RPMI8226 (cell line): ENCODE data around the gene RAB29.

Source experiments
- DNase-seq: peaks from one replicate; pipeline ENCODE4 v3.0.0-alpha.2; 2015

The RAB29 gene

DNA sequence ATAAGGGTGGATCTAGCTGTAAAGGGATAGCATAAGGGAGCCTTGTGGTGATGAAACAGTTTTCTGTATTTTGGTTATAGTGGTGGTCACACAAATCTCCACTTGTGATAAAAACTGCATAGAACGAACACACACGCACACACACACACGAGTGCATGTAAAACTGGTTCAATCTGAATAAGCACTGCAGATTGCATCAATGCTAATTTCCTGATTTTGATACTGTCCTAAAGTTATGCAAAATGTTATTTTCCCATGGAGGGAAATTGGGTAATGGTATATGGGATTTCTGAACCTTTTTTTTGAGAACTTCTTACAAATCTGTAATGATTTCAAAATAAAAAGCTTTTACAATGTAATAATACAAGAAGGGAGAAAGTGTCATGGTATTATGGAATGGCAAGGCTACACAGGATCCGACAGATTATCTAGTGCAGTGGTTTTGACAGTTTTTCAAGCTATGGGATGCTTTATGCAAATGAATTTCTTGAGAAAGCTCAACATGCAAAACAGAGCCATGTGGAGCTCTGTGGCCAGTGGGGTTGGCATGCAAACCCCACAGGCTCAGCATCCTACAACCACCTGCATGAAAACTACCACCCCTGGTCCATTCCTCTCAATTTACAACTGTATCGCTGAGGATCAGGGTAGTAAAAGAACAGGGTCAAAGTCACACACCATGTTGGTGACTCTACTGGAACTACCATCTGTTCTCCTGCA, 18.9 kb upstream of the RAB29 start:
- DNase-seq: no peak

DNA sequence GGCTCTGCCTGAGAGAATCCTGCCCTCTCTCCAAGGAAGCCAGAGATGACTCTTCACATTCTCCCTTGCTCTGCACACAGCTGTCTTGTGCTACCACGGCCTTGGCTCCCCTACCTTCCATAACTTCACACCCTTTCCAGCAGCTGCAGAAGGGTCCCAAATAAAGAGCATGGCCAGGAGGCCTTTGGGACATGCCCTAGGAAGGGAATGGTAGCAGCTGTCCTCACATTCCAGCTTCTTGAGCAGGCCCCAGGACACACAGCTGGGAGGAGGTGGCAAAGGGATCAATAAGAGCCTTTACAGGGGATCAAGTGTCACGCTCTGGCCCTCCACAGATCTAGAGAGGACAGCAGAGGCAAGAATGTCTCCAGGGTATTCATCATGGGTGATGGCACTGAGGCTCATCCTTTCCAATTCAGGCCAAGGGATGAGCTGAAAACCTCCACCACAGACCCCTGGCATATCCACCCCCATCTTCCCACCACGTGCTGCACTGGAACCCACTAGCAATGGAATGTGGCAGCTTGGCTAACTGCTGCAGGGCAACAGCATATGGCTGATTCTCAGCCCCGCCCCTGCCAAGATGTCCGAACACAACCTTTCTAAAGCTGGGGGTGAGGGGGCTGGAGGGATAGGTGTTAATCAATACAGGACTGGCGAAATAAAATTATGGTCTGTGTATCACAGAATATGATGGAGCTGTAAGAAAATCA, 17.8 kb upstream of the RAB29 start:
- DNase-seq: no peak

DNA sequence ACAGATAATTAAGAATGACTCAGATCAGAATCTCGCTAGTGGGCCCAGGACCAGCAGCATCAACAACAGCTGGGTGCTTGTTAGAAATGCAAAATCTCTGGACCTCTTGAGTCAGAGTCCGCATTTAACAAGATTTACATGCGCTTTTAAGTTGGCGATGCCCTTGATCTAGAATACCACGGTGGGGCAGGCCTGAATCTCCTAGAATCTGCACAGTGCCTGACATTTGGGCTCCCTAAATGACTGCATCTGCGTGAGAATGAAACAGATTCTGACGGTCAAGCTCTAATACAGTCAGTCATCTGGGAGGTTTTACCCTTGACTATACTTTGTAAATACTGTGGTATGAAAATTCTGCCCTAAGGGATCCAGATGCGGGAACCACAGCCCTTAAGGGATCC, 17.2 kb upstream of the RAB29 start:
- DNase-seq: no peak

DNA sequence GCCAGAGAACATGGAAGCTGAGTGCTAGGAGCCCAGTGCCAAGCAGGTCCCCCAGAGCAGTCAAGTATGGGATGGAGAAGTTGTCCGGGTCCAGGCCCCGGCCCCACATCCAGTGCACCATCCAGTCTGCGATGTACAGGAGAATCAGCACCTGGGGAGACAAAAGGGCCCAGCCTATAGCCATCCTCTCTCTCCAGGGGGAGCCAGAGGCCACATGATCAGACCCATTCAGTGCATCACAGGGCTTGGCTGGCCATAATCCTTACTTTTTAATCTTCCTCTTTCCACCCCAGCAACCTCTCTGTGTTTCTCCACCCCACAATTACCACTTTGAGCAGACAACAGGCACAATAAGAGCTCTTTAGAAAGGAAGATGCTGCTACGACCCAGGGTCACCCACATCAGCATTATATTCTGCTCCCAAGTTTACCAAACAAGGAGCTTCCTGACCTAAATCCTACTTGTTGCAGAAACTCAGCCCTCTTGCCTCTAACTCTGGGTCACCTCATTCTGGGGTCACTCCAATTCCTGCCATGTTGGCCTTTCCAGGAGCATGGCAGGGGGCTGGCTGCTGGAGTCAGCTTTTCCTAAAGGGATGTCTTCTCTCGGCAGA, 16.4 kb upstream of the RAB29 start:
- DNase-seq: peak; percentile 72

DNA sequence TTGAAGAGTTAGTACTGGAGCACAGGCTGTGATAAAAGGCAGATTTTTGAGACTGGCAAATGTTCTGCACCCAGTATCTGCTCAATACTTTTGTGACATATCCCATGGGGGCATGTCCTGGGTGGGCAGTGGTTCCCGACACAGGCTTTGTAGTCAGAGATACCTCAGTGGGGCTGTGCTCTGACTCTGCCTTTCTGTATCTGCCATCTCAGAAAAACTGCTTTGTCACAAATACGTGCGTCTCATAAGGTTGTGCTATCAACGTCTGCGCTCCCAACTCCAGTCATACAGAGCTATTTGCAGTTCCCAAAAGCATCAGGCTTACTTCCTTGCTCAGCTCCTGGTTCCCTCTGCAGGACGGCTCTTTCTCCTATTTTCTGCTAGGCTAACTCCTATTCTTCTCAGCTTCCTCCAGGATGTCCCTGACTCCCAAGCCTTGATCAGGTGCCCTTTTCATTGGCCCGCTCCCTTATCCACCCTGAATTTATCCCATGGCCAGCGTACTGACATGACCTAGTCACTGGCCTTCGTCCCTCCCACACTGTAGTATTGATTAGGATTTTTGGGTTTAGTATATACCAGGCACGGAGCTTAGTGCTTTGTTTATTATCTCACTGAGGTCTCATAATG, 12.1 kb upstream of the RAB29 start:
- DNase-seq: no peak

DNA sequence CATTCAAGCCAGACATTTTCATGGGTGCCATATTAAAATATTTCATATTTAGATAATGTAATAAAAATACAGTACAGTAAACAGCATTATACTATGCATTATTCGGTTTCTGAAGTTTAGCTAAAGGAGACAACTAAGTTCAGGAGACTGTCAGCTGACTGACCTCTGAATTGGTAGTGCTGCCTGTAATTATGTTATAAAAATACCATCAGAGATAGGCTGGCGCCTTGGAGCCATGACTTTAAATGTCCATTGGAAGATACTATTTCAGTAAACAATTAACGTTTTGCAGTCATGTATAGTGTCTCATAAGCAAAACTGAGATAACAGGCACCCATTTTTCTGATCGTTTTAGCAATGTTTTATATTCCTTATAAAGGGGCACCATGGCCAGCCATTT, 11.3 kb upstream of the RAB29 start:
- DNase-seq: no peak

DNA sequence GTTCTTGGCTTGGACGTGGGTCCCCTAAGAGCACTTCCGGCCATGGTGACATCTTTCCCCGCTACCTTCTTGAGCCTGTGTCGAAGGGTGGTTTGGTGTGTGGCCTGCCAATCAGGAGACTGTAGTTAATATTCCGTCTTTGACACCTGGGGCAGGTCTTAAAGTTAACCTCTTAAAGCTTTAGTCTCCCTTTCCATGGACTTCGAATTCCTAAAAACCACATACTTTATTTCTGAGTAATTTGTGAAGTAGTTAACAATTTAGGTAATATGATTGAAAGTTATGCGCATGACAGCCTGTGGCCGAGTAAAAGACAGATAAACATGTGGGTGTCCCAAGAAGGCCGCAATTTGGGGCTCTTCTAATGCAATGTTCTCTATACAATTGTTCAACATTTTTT, 10.2 kb upstream of the RAB29 start:
- DNase-seq: no peak

DNA sequence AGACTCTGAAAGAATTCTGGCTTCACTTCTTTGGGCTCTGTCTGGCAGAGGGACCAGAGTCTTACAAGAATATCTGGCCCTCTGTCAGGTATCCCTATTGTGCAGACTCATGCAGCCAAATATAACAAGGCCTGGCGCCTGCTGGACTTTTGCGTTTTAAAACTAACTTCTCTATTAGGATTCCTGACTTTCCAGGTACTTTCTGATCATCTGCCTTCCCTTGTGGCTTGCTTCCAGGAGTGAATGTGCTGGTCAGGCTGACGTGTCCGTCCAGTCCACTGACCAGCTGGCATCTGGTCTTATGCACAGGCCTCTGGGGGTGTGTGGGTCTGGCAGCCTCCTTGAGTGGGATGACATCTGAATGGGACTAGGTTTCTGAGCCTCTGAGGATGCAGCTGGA, 8.6 kb upstream of the RAB29 start:
- DNase-seq: no peak

DNA sequence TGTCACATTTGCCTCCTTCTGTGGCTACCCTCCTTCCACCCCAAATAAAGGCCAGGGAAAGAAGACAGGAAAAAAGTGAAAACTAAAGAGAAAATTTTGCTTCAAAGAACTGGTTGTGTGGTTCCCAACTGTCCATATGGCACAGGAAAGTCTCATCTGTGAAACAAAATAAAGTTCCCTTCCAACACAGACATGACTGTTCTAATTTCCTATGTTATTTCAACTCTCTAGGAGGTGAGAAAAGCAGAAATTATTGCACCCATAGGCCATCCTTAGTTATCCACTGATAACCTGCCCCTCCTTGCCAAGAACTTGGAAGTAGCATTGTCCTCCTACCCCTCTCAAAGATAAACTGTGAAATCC, 8.1 kb upstream of the RAB29 start:
- DNase-seq: no peak

DNA sequence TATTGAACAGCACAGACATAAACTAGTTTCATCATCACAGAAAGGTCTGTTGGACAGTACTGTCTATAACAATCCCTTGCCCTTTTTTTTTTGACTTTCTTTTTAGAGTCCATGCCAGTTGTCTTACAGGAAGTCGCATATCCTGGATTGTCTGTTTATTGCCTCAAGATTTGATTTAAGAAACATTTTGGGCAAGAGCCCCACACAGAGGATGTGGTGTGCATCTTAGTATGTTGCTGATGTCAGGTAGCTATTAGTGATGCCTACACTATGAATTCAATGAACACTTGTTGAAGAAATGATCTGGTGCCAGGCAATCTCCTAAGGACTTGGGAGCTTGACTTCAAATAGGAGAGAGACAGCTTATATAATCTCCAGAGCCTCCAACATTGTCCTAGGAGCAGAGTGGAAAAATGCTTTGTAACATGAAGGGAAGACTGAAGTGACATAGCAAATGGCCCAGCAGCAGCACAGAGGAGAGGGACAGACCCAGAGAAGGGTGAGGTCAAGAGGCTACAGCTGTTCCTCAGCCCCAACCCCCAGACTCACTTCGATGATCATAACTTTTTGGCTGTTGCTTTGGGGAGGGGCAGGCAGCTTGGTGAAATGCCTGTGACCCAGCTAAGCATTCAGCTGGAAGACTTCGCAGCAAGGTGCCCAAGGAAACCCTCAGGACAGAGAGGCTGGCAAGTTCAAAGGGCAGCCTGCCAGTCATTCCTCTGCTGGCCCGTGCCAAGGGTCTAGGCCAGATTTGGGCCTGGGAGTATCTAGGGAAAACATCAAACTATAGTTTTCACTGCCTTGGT, 7.5 kb upstream of the RAB29 start:
- no peak for DNase-seq

DNA sequence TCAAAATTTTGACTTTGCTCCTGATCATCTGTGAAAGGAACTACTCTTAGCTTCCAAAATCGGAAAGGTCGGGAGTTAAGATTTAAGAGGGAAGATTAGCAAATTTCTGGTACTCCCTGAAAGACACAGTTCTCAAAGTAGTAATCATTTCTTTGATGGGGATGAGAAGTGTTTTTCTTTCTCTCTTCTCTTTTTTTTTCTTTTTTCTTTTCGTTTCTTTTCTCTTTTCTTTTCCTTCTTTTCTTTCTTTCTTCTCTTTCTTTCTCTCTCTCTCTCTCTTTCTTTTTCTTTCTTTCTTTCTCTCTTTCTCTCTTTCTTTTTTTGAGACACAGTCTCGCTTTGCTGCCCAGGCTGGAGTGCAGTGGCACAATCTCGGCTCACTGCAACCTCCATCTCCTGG, 5.1 kb upstream of the RAB29 start:
- DNase-seq: no peak

DNA sequence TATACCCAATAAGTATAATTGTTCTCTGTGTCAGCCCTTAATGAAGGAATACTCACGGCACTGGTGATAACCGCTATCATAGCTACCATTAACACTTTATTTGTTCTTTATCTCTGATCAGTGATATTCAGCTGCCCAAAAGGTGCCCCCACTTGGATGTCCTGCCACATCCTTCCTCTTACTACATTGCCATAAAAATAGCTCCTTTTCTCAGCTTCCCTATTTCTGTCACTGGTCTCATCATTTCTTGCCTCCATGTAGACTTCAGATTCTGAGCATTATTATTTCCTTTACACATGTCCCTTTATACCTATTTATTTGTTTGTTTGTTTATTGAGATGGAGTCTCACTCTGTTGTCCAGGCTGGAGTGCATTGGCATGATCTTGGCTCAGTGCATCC, 2.7 kb upstream of the RAB29 start:
- no peak for DNase-seq

DNA sequence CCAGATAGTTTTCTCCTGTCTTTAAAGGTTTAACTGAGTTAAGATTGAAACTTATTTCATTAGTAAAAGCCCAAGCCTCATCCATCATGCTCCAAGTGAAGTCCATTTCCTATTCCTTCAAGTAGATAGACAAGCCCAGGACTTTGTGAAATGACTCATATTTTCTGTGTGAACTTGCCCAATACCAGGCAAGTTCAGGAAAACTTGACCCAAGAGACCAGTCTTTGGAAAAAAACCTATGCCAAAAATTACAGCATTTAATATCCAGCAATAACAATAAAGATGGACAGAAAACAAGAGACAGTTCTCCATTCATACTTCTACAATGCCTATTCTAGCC, 405 bp upstream of the RAB29 start:
- no peak for DNase-seq

DNA sequence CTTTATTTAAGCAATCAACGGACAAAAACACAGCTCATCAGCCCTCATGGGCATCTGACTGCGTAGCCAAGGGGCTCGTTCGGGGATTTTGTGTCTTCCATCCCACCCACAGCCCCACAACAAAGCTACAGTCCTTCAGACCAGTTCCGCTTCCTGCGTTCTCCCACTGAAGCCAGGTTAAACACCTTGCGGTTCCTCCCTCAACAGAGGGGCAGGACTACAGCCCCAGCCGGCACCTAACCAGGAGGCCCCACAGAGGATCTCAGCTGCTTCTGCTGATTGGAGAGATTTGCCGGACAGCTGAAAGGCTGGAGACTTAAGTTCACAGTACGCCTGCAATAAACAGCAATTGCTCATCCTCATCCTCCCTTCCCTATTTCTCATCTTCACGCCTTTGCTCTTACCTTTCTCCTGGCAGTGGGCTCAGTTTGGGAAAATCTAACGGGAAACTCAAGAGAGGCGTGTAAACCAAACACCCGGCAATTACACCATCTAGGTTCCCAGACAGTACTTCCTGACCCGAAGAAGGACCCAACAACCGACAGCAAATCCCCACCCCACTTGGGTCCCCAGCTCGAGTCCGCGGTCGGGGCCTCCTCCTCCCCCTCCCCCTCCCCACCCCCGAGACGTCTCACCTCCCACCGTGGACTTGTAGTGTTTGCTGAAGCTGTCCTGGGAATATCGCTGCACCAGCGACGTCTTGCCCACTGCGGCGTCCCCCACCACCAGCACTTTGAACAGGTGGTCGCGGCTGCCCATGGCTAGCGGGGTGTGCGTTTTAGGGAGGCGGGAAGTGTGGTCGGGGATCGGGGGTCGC, 876 bp downstream of the RAB29 start:
- DNase-seq: peak; percentile 50

DNA sequence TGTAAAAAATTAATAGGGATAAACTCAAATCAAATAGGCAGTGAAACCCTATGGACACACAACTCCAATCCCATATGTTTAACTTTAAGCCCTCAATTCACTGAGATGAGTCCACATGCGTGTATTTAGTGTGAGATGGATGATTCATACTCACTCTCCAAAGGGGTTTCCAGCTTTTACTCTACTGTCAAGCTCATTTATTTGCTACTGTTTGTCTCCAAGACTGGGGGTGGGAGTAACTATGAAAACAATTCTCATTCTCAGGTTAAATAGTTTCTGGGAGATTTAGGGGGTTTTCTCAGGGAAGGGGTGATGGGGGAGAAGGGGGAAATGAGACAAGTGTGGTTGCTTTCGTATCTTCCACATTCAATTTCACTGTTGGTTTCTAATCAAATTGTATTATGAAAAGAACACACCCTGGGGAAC, 2.7 kb downstream of the RAB29 start:
- DNase-seq: no peak

DNA sequence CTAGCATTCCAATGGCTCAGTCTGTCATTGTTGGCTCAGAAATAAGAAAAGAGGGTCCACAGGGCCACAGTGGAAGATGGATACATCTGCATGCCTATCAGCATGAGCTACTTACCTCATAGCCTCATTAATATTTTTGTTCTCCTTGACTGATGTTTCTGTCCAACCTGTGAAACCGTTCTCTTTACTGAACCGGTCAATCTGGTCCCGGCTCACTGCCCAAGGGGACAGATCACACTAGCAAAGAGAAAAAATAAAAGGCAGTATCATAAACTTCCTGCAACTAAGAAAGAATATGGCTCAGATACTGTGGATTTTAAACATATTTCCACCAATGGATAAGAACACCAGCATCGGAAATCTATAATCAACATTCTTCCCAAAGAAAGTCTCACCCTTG, 4.7 kb downstream of the RAB29 start:
- no peak for DNase-seq

DNA sequence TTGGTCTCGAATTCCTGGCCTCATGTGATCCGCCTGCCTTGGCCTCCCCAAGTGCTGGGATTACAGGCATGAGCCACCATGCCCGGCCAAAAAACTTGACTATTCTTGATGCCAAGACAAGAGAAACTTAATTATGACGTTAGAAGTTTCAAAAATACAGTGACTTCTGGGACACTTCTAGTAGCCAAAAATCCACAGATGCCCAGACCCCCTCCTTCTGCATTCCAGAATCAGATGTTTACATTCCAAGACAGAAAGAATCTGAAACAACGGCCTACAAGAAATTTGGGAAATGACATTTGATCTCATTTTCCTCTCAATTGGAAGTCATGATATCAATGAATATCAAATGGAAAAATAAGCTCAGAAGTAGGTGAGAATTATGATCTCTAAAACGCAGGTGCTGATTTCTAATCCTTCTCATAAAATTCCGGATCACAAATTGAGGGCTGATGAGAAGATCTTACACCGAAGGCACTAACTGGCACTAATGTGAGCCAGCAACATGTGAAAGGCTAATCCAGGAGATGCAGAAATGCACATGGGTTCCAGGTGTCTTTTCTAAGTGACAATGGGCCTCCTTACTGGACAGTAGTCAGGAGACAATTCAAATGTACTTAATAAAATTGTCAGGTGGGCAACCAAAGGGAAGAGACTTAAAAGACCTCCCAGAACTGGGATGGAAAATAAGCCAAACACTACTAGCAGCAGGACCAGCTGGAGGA, 5.5 kb downstream of the RAB29 start:
- no peak for DNase-seq

DNA sequence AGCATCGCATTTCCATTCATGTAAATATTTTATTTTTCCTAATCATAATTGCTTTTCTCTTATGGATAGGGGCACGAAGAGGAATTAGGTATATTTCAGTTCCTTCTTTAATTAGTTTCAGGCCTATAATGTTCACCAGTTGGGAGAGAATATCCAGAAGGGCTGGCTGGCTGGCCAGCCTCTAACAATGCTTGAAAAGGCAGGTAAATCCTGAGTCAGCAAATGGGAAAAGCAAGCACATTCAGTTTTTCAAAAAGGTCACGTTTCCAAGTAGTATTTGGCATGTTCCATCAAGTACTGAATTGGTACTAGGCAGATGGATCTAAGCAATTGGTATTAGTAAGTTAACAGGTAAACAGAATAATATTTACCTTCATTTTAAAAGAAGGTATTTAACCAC, 8.0 kb downstream of the RAB29 start:
- DNase-seq: peak; percentile 59

DNA sequence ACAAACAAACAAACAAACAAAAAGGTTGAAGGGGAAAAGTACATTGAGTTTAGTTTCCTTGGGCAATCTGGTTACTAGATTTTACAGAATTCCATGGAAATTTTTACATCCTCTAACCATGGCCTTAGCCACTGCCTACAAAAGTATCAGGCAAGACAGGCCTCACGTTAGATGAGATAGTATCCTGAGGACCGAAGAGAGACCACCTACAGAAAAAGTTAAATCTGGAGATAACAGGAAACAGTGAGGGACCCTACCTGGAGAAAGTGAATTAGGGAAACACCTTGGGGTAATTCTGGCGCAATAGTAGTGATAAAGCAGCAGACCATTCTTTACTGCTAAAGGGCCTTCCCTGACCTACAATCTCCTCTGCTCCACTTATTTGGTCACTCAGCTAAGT, 8.7 kb downstream of the RAB29 start:
- no peak for DNase-seq

DNA sequence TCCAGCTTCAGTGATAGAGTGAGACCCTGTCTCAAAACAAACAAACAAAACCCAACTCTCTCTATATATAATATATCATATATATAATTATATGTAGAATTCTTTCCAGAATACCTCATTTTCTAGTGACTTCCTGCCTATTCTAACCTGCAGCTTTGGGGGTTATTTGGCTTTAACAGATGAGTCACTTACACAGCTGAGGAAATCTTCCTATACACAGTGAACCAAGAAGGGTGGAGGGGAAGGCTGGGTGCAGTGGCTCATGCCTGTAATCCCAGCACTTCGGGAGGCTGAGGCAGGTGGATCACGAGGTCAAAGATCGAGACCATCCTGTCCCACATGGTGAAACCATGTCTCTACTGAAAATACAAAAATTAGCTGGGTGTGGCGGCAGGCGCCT, 9.2 kb downstream of the RAB29 start:
- no peak for DNase-seq

DNA sequence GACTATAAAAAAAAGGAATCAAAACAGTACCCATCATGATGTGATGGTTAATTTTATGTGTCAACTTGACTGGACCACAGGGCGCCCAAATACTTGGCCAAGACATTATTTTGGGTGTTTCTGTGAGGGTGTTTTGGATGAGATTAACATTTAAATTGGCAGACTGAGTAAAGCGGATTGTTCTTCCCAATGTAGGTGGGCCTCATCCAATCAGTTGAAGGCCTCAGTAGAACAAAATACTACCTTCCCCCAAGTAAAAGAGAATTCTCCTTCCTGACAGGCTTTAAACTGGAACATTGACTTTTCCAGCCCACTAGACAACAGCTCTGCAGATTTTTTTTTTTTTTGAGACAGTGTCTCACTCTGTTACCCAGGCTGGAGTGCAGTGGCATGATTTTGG, 10.7 kb downstream of the RAB29 start:
- DNase-seq: no peak

DNA sequence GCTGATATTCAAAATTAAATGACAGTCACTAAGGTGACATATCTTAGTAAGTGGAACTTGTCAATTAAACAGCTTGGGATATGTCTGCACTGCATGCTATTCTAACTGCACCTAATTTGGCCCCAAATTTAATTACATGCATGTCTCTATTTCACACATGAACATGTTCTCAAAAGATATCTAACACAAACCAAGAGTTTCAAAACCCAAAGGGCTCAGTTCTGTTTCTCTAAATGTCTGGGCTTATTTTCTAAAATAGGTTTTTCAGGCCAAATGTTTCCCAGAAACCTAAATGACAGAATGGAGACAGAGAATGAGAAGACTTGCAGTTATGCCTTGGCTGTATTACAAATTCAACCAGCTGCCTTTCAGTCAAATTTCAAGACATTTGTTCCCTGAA, 11.3 kb downstream of the RAB29 start:
- no peak for DNase-seq
